Bone marrow (tissue), 2 donors: ENCODE measurements around the gene ABHD18.
"Not testable (repeated sequence)": the region's sequence is repeated elsewhere in the genome, so short reads cannot be mapped to it uniquely, and the experiment has no call there.

Experiments used
- DNase-seq, 2 donors: peaks; one replicate each; lab custom pipeline; 2025; lab: John Stamatoyannopoulos, UW

Gene ABHD18

GRCh38 chr4:127965062-127965802 is at the start of gene ABHD18, which contains the start of gene MFSD8:
ABHD18 (plus strand) TSS chr4:127965406; CDS start chr4:127982956, 17,550 bp downstream.
MFSD8 (minus strand) TSS chr4:127965173; CDS start chr4:127965133, 40 bp downstream.
- peak; percentile 84 to 98 for DNase-seq

- DNase-seq: no peak
These were observed 48.7 kb upstream of the ABHD18 start for GRCh38 chr4:127916512-127916911.

- no peak for DNase-seq
These were observed 48.1 kb upstream of the ABHD18 start for GRCh38 chr4:127917151-127917550.

- no peak for DNase-seq
These were observed 44.7 kb upstream of the ABHD18 start for GRCh38 chr4:127920521-127920920.

GRCh38 chr4:127922226-127922625 is 43.0 kb upstream of the ABHD18 start:
- no peak for DNase-seq

GRCh38 chr4:127925720-127926119 is 39.5 kb upstream of the ABHD18 start:
- DNase-seq: not testable (repeated sequence)

GRCh38 chr4:127930175-127930574 is 35.0 kb upstream of the ABHD18 start:
- no peak for DNase-seq

GRCh38 chr4:127931836-127932235 is 33.4 kb upstream of the ABHD18 start:
- not testable (repeated sequence) for DNase-seq

- no peak for DNase-seq
These were observed 28.2 kb upstream of the ABHD18 start for GRCh38 chr4:127936974-127937373.

GRCh38 chr4:127957105-127957504 is 8.1 kb upstream of the ABHD18 start:
- DNase-seq: no peak

GRCh38 chr4:127959794-127960193 is 5.4 kb upstream of the ABHD18 start:
- DNase-seq: no peak

- not testable (repeated sequence) for DNase-seq
These were observed 1.4 kb upstream of the ABHD18 start for GRCh38 chr4:127963633-127964398.

GRCh38 chr4:127964426-127965061 is 662 bp upstream of the ABHD18 start:
- DNase-seq: not testable (repeated sequence)

GRCh38 chr4:127965803-127966175 is 583 bp downstream of the ABHD18 start:
- no peak for DNase-seq

GRCh38 chr4:127967141-127967775 is 2.1 kb downstream of the ABHD18 start:
- no peak for DNase-seq

GRCh38 chr4:127968586-127968985 is 3.4 kb downstream of the ABHD18 start:
- DNase-seq: no peak

GRCh38 chr4:127970925-127971324 is 5.7 kb downstream of the ABHD18 start:
- DNase-seq: not testable (repeated sequence)

GRCh38 chr4:127975121-127975770 is 10.0 kb downstream of the ABHD18 start:
- no peak for DNase-seq

- DNase-seq: no peak
These were observed 13.7 kb downstream of the ABHD18 start for GRCh38 chr4:127978930-127979329.

GRCh38 chr4:127982445-127982844 is 17.2 kb downstream of the ABHD18 start:
- no peak for DNase-seq

- DNase-seq: no peak
These were observed 20.8 kb downstream of the ABHD18 start for GRCh38 chr4:127985989-127986388.

- DNase-seq: no peak
These were observed 23.4 kb downstream of the ABHD18 start for GRCh38 chr4:127988638-127989037.
